Measurements from ENCODE around the gene REP15. TPM values are rescaled to one million over a fixed set of nuclear protein-coding genes. Genes with fewer than 3 reads are reported as not detected.

REP15 gene
- total and polyA plus RNA-seq, 2 of the 8 experiments (the other 6 are each of a cell fraction or from before 2014, with no cell fraction given): 0.06 to 0.73 TPM

DNA sequence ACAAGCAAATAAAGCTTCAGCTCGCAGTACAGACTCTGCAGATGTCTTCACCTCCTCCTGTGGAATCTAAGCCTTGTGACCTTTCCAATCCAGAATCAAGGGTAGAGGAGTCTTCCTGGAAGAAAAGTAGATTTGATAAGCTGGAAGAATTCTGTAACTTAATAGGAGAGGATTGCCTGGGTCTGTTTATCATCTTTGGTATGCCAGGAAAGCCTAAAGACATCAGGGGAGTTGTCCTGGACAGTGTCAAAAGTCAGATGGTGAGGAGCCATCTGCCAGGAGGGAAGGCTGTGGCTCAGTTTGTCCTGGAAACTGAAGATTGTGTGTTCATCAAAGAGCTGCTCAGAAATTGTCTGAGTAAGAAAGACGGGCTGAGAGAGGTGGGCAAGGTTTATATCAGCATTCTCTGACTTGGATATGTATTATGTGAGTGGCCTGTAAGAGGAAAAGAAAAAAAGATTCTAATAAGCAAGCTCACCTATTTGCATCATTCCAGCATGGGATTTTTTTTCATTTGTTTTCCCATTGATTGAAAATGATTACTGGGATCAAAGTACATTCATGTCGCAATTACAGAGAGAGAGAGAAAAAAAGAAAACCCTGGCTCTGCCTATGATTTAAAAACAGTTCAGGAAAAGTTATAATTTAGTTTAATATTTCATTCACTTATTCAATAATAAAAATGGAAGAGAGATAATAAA lies 767 bp downstream of the REP15 start:
- Histone ChIP-seq H3K23ac (ENCODE audit: insufficient read length) (no peak overlapping the region), H4K8ac (ENCODE audit: extremely low read depth, insufficient read depth, low read length) (no peak overlapping the region), H2BK20ac (ENCODE audit: low read length) (no peak overlapping the region), H3K9ac (replicated peaks in 1 of 4; ENCODE audit: extremely low read depth in 1 of 4, low read depth in 3 of 4, low read length in 3 of 4) (no peak overlapping the region), H2BK120ac (replicated peaks; ENCODE audit: low read depth, low read length) (no peak overlapping the region), H3K4me2 (ENCODE audit: insufficient read depth in 1 of 2, low read depth in 2 of 2, low read length in 2 of 2) (no peak overlapping the region), H3K79me1 (ENCODE audit: low read depth, low read length) (no peaks in the 10 kb centered on the region), H3K18ac (ENCODE audit: extremely low read depth, low read length) (no peak overlapping the region), H3K23me2 (ENCODE audit: low read depth, low read length) (no peaks in the 10 kb centered on the region), H2BK15ac (ENCODE audit: low read length) (no peak overlapping the region), H3K36me3 (ENCODE audit: control insufficient read depth in 2 of 4, insufficient read depth in 4 of 4, low read length in 3 of 4) (peaks cover 0 to 3% (median 1%) of the 10 kb centered on the region in 4 experiments; a peak in 2 of 8 replicates), H3K4me1 (replicated peaks in 1 of 4; ENCODE audit: control insufficient read depth in 3 of 4, insufficient read depth in 4 of 4, low read length in 3 of 4) (no peaks in the 10 kb centered on the region), H3K27ac (ENCODE audit: low read depth, low read length) (no peak overlapping the region), H3K56ac (replicated peaks; ENCODE audit: insufficient read length, low read depth, low read length) (no peak overlapping the region), H3K4me3 (ENCODE audit: extremely low read depth in 1 of 4, insufficient read depth in 2 of 4, low read depth in 3 of 4, low read length in 4 of 4) (no peak overlapping the region), H2AK5ac (ENCODE audit: low read depth, low read length) (no peak overlapping the region), H3K27me3 (replicated peaks in 1 of 4; ENCODE audit: control insufficient read depth in 3 of 4, extremely low read depth in 1 of 4, insufficient read depth in 3 of 4, low read length in 3 of 4) (no peaks in the 10 kb centered on the region), H3K9me3 (ENCODE audit: insufficient read depth in 2 of 2, low read depth in 1 of 2, low read length in 1 of 2) (no peaks in the 10 kb centered on the region), H3K14ac (ENCODE audit: insufficient read length) (no peak overlapping the region), H2BK12ac (ENCODE audit: low read depth, low read length) (no peak overlapping the region), H3K79me2 (ENCODE audit: control insufficient read depth in 1 of 2, insufficient read depth in 2 of 2, low read length in 2 of 2) (no peaks in the 10 kb centered on the region), H4K5ac (ENCODE audit: insufficient read length, low read depth, low read length) (no peak overlapping the region), H2AFZ (ENCODE audit: low read length) (no peak overlapping the region), H3K4ac (replicated peaks; ENCODE audit: insufficient read length, low read depth, low read length) (no peak overlapping the region), H2BK5ac (ENCODE audit: low read depth, low read length) (no peak overlapping the region), H4K20me1 (replicated peaks in 1 of 2; ENCODE audit: control insufficient read depth in 1 of 2, insufficient read depth in 2 of 2, low read length in 2 of 2) (no peaks in the 10 kb centered on the region), H4K91ac (replicated peaks; ENCODE audit: insufficient read length, low read length) (no peak overlapping the region)
- ChIA-PET CTCF (ENCODE audit: partially characterized antibody) (interaction anchor here (1.0 to 2.3 kb wide), 4 partner anchors 8 to 44 kb away, joined by 3 to 7 read pairs (median 5); no protein-coding TSS in a partner anchor), POLR2A (ENCODE audit: partially characterized antibody) (interaction anchor here (2.5 kb wide), 1 partner anchor 13 kb away, joined by 8 read pairs; the partner anchor contains the start of gene MRPS35)
- WGBS, 2 experiments (ENCODE audit: extremely low coverage in 1 of 2, insufficient coverage in 1 of 2, insufficient read length in 1 of 2, insufficient replicate concordance in 2 of 2, low coverage in 1 of 2, low lambda C conversion rate in 2 of 2, missing lambda C conversion rate in 1 of 2): 92% methylated on average over 3 of the region's 3 CpGs; no CpG with 5 or more reads in 1 of the 2 experiments
- FAIRE-seq: no peak
- TF ChIP-seq CHD1 (IDR thresholded peaks at IDR 0.05; ENCODE audit: low read depth, low read length) (no peak), BCL11A (IDR thresholded peaks at IDR 0.05; ENCODE audit: low read depth in 2 of 2, low read length in 2 of 2) (no peak), SIN3A (conservative IDR thresholded peaks at IDR 0.05 in 1 of 2, IDR thresholded peaks at IDR 0.05 in 1 of 2; ENCODE audit: low read depth in 1 of 2, low read length in 2 of 2) (no peak), SP1 (IDR thresholded peaks at IDR 0.05; ENCODE audit: low read depth, low read length) (no peak)
- no peak for DNase-seq (ENCODE audit: low read depth in 1 of 2, low spot score in 2 of 2)
